Mucosa of rectum (tissue), 2 donors: Measurements from ENCODE around the gene PNMA6E.

Source experiments
- H3K27ac ChIP-seq, 2 donors: one replicate each; pipeline ENCODE4 v1.7.0; 2013; ENCODE audit warnings: inconsistent platforms in 2 of 2, low read depth in 2 of 2, low read length in 2 of 2
- H3K27me3 ChIP-seq, 2 donors: one replicate each; pipeline ENCODE4 v1.7.0; 2013; ENCODE audit warnings: low read length in 2 of 2; ENCODE audit not compliant: control insufficient read depth in 2 of 2, insufficient read depth in 2 of 2
- H3K36me3 ChIP-seq, 2 donors: one replicate each; pipeline ENCODE4 v1.7.0; 2013; ENCODE audit warnings: low read length in 2 of 2; ENCODE audit not compliant: control insufficient read depth in 2 of 2, insufficient read depth in 2 of 2
- H3K4me1 ChIP-seq, 2 donors: one replicate each; pipeline ENCODE4 v1.7.0; 2013; ENCODE audit warnings: low read length in 2 of 2, mild to moderate bottlenecking in 1 of 2; ENCODE audit not compliant: control insufficient read depth in 2 of 2, insufficient read depth in 2 of 2
- H3K4me3 ChIP-seq, 2 donors: one replicate each; pipeline ENCODE4 v1.7.0; 2013; ENCODE audit warnings: low read length in 2 of 2
- H3K9ac ChIP-seq, 2 donors: one replicate each; pipeline ENCODE4 v1.7.0; 2013; ENCODE audit warnings: low read length in 2 of 2, low read depth in 1 of 2, mild to moderate bottlenecking in 1 of 2
- H3K9me3 ChIP-seq, 2 donors: one replicate each; pipeline ENCODE4 v1.7.0; 2013; ENCODE audit warnings: low read length in 2 of 2; ENCODE audit not compliant: control insufficient read depth in 2 of 2
- donor health status: healthy.
- donor health status: Normal muscosa, but diverticular disease.

PNMA6E gene

GRCh38 chrX:153401133-153401764, at the start of gene PNMA6E:
PNMA6E (minus strand) TSS chrX:153401350; CDS start chrX:153398849, 2,501 bp downstream.
- H3K36me3 ChIP-seq, result no peaks in the 10 kb centered on the region
- H3K9ac ChIP-seq, result no peak within 1 kb of the TSS
- no peak within 1 kb of the TSS for H3K27ac ChIP-seq
- no peaks in the 10 kb centered on the region for H3K4me1 ChIP-seq
- H3K27me3 ChIP-seq, result no peaks in the 10 kb centered on the region
- H3K4me3 ChIP-seq, result no peak within 1 kb of the TSS
- no peaks in the 10 kb centered on the region for H3K9me3 ChIP-seq

DNA sequence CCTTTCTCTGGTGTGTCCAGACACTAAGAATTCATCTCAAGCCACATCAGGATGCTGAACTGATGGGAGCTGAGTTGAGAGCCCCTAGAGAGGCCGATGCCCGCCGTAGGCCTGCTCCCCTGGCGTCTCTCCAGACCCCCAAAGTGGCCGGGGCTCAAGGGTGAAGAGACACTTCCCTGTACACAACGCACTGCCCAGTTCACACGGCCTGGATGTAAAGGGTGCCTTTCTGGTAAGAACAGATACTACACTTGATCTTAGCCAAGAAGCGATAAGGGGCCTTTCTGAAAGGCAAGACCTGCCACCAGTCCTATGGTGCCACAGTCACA, 49.8 kb upstream of the PNMA6E start:
- Histone ChIP-seq H3K9me3 (no peaks in the 10 kb centered on the region), H3K4me3 (no peak overlapping the region), H3K36me3 (no peaks in the 10 kb centered on the region), H3K9ac (no peak overlapping the region), H3K27me3 (peaks cover 0 to 2% of the 10 kb centered on the region in 2 donors), H3K27ac (no peak overlapping the region), H3K4me1 (no peaks in the 10 kb centered on the region)

GRCh38 chrX:153450114-153450948, 49.2 kb upstream of the PNMA6E start:
- Histone ChIP-seq H3K9me3 (no peaks in the 10 kb centered on the region), H3K27me3 (peaks cover 0 to 2% of the 10 kb centered on the region in 2 donors), H3K27ac (no peak overlapping the region), H3K4me1 (no peaks in the 10 kb centered on the region), H3K9ac (no peak overlapping the region), H3K4me3 (no peak overlapping the region), H3K36me3 (no peaks in the 10 kb centered on the region)

DNA sequence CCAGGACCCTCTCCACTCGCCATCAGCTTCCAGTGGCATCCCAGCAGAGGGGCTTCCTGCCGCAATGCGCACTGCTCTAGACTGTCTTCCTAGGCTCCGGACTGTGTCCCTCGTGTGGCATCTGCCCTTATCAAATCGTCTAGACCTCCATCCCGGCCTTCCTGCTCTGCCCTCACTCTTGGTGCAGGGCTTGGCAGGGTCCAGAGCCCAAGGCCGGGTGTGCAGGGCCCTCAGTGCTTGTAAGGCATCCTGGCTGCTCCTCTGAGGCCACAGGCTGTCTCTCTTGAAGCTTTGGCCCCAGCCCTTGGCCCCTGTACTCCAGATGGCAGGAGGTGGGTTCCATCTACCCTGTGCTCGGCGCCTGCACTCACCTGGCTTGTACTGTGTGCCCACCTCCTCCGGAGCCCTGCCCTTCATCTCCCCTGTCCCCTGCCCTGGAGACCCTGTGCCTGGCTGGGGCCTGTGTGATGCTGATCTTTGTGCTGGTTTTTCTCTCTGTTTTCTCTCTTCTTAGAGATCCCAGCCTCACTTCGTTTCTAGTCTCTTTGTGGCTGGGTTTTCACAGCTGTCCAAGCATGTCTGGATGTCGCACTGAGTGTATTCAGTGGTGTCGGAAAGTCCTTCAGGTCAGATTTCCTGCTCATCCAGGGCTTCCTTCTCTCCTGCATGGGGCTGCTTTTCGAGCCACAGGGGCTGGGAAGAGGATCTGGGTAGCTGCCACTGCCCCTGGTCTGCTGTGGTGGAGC, 48.4 kb upstream of the PNMA6E start:
- Histone ChIP-seq H3K27ac (no peak overlapping the region), H3K27me3 (no peaks in the 10 kb centered on the region), H3K4me1 (no peaks in the 10 kb centered on the region), H3K9ac (no peak overlapping the region), H3K4me3 (no peak overlapping the region), H3K36me3 (no peaks in the 10 kb centered on the region), H3K9me3 (no peaks in the 10 kb centered on the region)

DNA sequence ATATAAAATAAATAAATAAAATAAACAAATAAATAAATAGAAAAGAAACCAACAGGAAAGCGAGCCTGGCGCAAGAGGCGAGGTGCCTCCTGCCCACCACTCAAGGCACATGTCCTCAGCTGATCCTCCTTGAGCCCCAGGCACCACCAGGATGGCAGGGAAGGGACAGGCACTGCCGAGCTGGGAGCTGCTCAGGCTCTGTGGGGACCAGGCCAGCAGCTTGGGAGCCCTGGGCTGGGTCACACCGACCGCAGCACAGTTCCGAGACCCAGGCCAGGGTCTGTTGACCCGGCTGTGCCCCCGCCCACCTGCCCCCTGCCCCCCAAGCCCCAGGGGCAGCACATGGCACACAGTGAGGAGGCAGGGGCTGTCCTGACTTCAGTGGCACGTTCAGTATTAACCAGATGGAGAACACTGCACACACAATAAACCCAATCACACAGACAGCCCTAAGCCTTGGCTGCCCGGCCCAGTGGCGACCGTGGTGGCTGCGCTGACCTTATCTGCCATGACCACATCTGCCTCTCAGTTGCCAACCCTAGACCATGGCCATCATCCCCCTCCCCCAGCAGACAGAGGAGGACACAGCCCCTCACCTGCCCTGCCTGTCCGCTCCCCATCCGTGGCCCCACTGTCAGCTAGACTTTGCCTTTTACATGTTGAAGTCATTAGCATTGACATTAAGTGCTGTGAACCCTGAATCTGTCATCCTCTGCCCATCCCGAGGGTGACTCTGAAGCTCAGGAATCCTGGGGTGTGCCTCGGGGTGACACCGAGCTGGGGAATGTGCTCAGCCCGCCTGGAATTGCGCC, 47.6 kb upstream of the PNMA6E start:
- Histone ChIP-seq H3K9me3 (no peaks in the 10 kb centered on the region), H3K4me1 (no peaks in the 10 kb centered on the region), H3K27me3 (no peaks in the 10 kb centered on the region), H3K4me3 (no peak overlapping the region), H3K27ac (no peak overlapping the region), H3K9ac (no peak overlapping the region), H3K36me3 (no peaks in the 10 kb centered on the region)

- H3K9me3 ChIP-seq, result no peaks in the 10 kb centered on the region
- no peaks in the 10 kb centered on the region for H3K4me1 ChIP-seq
- no peaks in the 10 kb centered on the region for H3K36me3 ChIP-seq
- H3K4me3 ChIP-seq, result no peak overlapping the region
- no peak overlapping the region for H3K27ac ChIP-seq
- no peak overlapping the region for H3K9ac ChIP-seq
- H3K27me3 ChIP-seq, result no peaks in the 10 kb centered on the region
These were observed 46.4 kb upstream of the PNMA6E start for GRCh38 chrX:153447581-153447960.

GRCh38 chrX:153446950-153447580, 45.9 kb upstream of the PNMA6E start:
- Histone ChIP-seq H3K27ac (no peak overlapping the region), H3K4me1 (no peaks in the 10 kb centered on the region), H3K9ac (no peak overlapping the region), H3K4me3 (no peak overlapping the region), H3K27me3 (no peaks in the 10 kb centered on the region), H3K9me3 (no peaks in the 10 kb centered on the region), H3K36me3 (no peaks in the 10 kb centered on the region)

GRCh38 chrX:153446636-153446936, 45.4 kb upstream of the PNMA6E start:
- Histone ChIP-seq H3K36me3 (no peaks in the 10 kb centered on the region), H3K9ac (no peak overlapping the region), H3K9me3 (no peaks in the 10 kb centered on the region), H3K4me3 (no peak overlapping the region), H3K4me1 (no peaks in the 10 kb centered on the region), H3K27ac (no peak overlapping the region), H3K27me3 (no peaks in the 10 kb centered on the region)

- no peaks in the 10 kb centered on the region for H3K4me1 ChIP-seq
These were observed 44.9 kb upstream of the PNMA6E start, which contains the start of gene TREX2 for GRCh38 chrX:153445856-153446635. TREX2 (minus strand) TSS chrX:153446056; CDS start chrX:153445430, 626 bp downstream.

More at GRCh38 chrX:153445856-153446635, 44.9 kb upstream of the PNMA6E start, which contains the start of gene TREX2:
- H3K9me3 ChIP-seq, result no peaks in the 10 kb centered on the region
- H3K4me3 ChIP-seq, result no peak within 1 kb of the TSS
- no peaks in the 10 kb centered on the region for H3K36me3 ChIP-seq
- no peak within 1 kb of the TSS for H3K27ac ChIP-seq
- H3K27me3 ChIP-seq, result no peaks in the 10 kb centered on the region
- no peak within 1 kb of the TSS for H3K9ac ChIP-seq
